Measurements from ENCODE around the gene FPR1. TPM values are rescaled to one million over a fixed set of nuclear protein-coding genes. Genes with fewer than 3 reads are reported as not detected.

Gene FPR1
- total and polyA plus RNA-seq, 2 of the 8 experiments (the other 6 are each of a cell fraction or from before 2014, with no cell fraction given) = 0.11 TPM; not detected in 1

GRCh38 chr19:51799774-51800472, 48.2 kb upstream of the FPR1 start:
- no peak overlapping the region for H2AK5ac ChIP-seq (ENCODE audit: low read depth, low read length)
- H2BK15ac ChIP-seq (ENCODE audit: low read length) = no peak overlapping the region
- no peaks in the 10 kb centered on the region for H3K79me1 ChIP-seq (ENCODE audit: low read depth, low read length)
- H3K9me3 ChIP-seq (ENCODE audit: insufficient read depth in 2 of 2, low read depth in 1 of 2, low read length in 1 of 2) = peaks cover 9 to 11% of the 10 kb centered on the region in 2 experiments; a peak in 2 of 4 replicates
- H2AFZ ChIP-seq (ENCODE audit: low read length) = no peak overlapping the region
- no peak for DNase-seq (ENCODE audit: low read depth in 1 of 2, low spot score in 2 of 2)
- no peak overlapping the region for H3K9ac ChIP-seq (replicated peaks in 1 of 4; ENCODE audit: extremely low read depth in 1 of 4, low read depth in 3 of 4, low read length in 3 of 4)
- H3K18ac ChIP-seq (ENCODE audit: extremely low read depth, low read length) = no peak overlapping the region
- CTCF ChIA-PET (ENCODE audit: partially characterized antibody) = interaction anchor here (0.5 to 1.3 kb wide), 4 partner anchors 63 to 690 kb away, joined by 3 read pairs; no protein-coding TSS in a partner anchor
- no peaks in the 10 kb centered on the region for H3K36me3 ChIP-seq (ENCODE audit: control insufficient read depth in 2 of 4, insufficient read depth in 4 of 4, low read length in 3 of 4)
- no peak overlapping the region for H2BK12ac ChIP-seq (ENCODE audit: low read depth, low read length)
- no peaks in the 10 kb centered on the region for H3K27me3 ChIP-seq (replicated peaks in 1 of 4; ENCODE audit: control insufficient read depth in 3 of 4, extremely low read depth in 1 of 4, insufficient read depth in 3 of 4, low read length in 3 of 4)
- H2BK5ac ChIP-seq (ENCODE audit: low read depth, low read length) = no peak overlapping the region
- H4K5ac ChIP-seq (ENCODE audit: insufficient read length, low read depth, low read length) = no peak overlapping the region
- no peak overlapping the region for H2BK120ac ChIP-seq (replicated peaks; ENCODE audit: low read depth, low read length)
- 93% methylated on average over 13 of the region's 13 CpGs; no CpG with 5 or more reads in 1 of the 2 experiments for WGBS, 2 experiments (ENCODE audit: extremely low coverage in 1 of 2, insufficient coverage in 1 of 2, insufficient read length in 1 of 2, insufficient replicate concordance in 2 of 2, low coverage in 1 of 2, low lambda C conversion rate in 2 of 2, missing lambda C conversion rate in 1 of 2)
- H3K56ac ChIP-seq (replicated peaks; ENCODE audit: insufficient read length, low read depth, low read length) = no peak overlapping the region
- H3K4ac ChIP-seq (replicated peaks; ENCODE audit: insufficient read length, low read depth, low read length) = no peak overlapping the region
- POLR2A ChIA-PET (ENCODE audit: partially characterized antibody) = no interaction called here
- H3K4me2 ChIP-seq (ENCODE audit: insufficient read depth in 1 of 2, low read depth in 2 of 2, low read length in 2 of 2) = no peak overlapping the region
- no peak overlapping the region for H3K14ac ChIP-seq (ENCODE audit: insufficient read length)
- H4K20me1 ChIP-seq (replicated peaks in 1 of 2; ENCODE audit: control insufficient read depth in 1 of 2, insufficient read depth in 2 of 2, low read length in 2 of 2) = no peaks in the 10 kb centered on the region
- H3K79me2 ChIP-seq (ENCODE audit: control insufficient read depth in 1 of 2, insufficient read depth in 2 of 2, low read length in 2 of 2) = no peaks in the 10 kb centered on the region
- no peak overlapping the region; the same call in 1 of the 2 replicates for H4K8ac ChIP-seq (ENCODE audit: extremely low read depth, insufficient read depth, low read length)
- H4K91ac ChIP-seq (replicated peaks; ENCODE audit: insufficient read length, low read length) = no peak overlapping the region
- no peak overlapping the region for H3K27ac ChIP-seq (ENCODE audit: low read depth, low read length)
- H3K4me1 ChIP-seq (replicated peaks in 1 of 4; ENCODE audit: control insufficient read depth in 3 of 4, insufficient read depth in 4 of 4, low read length in 3 of 4) = no peaks in the 10 kb centered on the region
- H3K4me3 ChIP-seq (ENCODE audit: extremely low read depth in 1 of 4, insufficient read depth in 2 of 4, low read depth in 3 of 4, low read length in 4 of 4) = no peak overlapping the region
- no peak overlapping the region for H2BK20ac ChIP-seq (ENCODE audit: low read length)
- no peaks in the 10 kb centered on the region; the same call in 1 of the 2 replicates for H3K23me2 ChIP-seq (ENCODE audit: low read depth, low read length)
- H3K23ac ChIP-seq (ENCODE audit: insufficient read length) = no peak overlapping the region
- no peak for FAIRE-seq
- TF ChIP-seq E2F6 (IDR thresholded peaks at IDR 0.05) (no peak), CTCF (IDR thresholded peaks at IDR 0.05; ENCODE audit: control extremely low read depth in 1 of 3, insufficient read depth in 1 of 3, low read depth in 1 of 3, low read length in 3 of 3) (no peak), HDAC2 (IDR thresholded peaks at IDR 0.05; ENCODE audit: borderline replicate concordance in 1 of 2, low read depth in 2 of 2, low read length in 2 of 2) (no peak), EZH2 (IDR thresholded peaks at IDR 0.05; ENCODE audit: low read depth, low read length, severe bottlenecking) (no peak), SUZ12 (IDR thresholded peaks at IDR 0.05; ENCODE audit: low read length) (no peak), PHF8 (conservative IDR thresholded peaks at IDR 0.05; ENCODE audit: low read depth, low read length) (no peak), CBX5 (IDR thresholded peaks at IDR 0.05; ENCODE audit: low read depth, low read length) (no peak), SP1 (IDR thresholded peaks at IDR 0.05; ENCODE audit: low read depth, low read length) (no peak), JUND (IDR thresholded peaks at IDR 0.05; ENCODE audit: low read length) (no peak)
